RPMI8226 (cell line): ENCODE data around the gene C19orf85.
A peak's percentile ranks its signal among the peaks of the same experiment; 100 is the strongest.
"Not testable (repeated sequence)": the region's sequence is repeated elsewhere in the genome, so short reads cannot be mapped to it uniquely, and the experiment has no call there.

Experiments used
- DNase-seq: peaks from one replicate; pipeline ENCODE4 v3.0.0-alpha.2; 2015

C19orf85 gene

DNA sequence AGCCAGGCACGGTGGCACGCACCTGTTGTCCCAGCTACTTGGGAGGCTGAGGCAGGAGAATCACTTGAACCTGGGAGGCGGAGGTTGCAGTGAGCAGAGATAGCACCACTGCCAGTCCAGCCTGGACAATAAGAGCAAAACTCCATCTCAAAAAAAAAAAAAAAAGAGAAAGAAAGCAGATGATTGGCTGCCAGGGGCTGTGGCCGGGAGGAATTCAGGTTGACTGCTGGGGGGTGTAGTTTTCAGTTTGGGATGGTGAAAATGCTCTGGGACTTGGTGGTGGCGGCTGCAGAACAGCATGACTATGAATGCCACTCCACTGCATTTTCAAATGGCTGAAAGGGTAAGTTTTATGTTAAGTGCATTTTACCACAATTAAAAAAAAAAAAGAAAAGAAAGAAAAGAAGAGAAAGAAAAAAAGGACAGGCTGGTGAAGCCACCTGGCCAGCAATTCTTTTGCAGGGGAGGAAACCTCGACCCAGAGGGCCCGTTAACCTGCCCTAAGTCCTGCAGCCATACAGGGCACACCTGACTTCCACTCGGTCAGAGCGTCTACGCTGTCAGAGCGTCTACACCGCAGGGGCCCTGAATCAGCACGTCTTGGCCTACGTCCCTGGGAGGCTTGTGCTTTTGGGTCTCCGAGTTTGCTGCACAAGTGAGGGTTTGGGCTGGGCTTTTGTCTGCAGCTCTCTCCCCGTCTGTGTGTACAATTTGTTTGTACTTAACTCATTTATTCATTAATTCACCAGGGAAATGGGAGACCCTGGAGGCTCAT is 6.7 kb downstream of the C19orf85 start:
- no peak for DNase-seq

DNA sequence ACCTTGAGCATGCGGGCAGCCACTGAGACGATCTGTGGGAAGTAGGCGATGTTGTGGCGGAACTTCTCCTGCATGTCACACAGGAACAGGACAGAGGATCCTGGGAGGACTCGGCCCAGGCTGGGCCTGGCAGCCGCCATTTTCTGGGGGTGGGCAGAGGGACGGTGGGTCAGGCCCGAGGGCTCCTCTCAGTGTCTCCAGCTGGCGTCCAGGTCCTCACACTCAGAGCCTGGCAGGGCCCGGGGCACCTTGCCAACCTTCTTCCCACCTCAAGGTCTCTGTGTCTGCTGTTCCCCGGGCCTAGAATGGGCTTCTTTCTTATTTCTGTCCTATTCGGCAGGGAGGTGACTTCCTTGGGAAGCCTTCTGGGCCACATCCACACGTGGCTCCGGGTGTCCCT is 8.2 kb downstream of the C19orf85 start:
- DNase-seq, result no peak

- no peak for DNase-seq
Observed at GRCh38 chr19:55455576-55456235, 8.8 kb downstream of the C19orf85 start.

GRCh38 chr19:55454787-55455243 is 9.7 kb downstream of the C19orf85 start:
- peak; percentile 70 for DNase-seq

- DNase-seq, result no peak
Observed at GRCh38 chr19:55453511-55454260, 10.9 kb downstream of the C19orf85 start.

DNA sequence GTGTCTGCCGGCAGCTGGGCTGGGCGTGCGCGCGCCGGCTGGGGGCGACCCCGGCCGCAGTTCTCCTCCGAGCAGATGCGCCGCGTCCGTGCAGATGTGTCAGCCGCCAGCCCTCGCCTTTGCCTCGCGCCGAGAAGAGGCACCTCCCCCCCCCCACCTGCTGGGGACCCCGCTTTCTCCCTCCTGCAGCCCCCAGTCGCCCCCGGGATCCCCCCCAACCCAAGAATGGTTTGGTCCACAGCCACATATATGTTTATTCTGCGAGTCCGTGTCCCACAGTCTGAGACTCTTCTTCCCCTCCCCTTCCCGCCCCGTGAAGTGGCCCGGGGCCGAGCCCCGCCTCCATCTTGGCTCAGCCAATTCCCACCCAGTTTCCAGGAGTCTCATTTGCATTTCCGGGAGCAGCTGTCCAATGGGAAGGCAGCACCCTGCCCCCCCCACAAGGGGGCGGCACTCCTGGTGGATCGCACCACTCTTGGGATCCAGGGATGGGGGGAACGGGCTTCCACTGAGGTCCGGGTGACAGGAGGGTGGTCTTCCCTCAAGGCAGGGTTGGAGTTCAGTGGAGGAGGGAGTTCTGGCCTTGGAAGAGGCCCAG is 11.7 kb downstream of the C19orf85 start:
- peak; percentile 48 for DNase-seq

DNA sequence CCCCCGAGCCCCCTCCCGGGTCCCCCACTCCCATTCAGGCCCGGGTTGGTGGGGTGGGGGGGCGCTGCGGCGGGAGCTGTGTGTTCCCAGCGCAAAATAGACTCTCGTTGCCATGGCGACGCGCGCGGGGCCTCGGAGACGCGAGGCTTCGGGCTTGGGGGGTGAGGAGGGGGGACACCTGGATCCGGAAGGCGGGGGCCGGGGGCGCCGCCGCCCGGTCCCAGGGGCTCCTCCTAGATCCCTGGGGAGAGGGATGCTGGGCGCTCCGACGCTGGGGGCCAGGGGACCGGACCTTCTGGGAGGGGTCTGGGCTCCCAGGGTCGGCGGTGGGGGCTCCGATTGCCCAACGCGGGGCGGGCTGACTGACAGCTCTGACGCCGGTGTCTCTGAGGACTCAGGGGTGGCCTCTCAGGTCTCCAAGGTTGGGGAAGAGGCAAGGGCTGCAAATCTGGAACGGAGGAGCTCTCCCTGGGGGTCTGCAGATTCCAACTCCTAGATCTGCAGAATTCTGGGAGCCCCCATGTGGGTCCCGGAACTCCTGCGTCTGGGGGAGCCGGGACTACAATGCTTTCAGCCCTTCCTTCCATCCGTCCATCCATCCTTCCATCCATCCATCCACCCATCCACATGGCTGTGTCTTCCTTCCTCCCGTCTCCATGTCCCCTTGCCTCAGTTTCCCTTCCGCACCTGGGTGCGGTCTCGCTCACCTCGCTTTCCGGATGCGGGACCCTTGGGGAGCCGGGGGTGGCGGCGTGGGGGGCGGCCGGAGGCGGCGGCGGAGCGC is 12.4 kb downstream of the C19orf85 start:
- no peak for DNase-seq

DNA sequence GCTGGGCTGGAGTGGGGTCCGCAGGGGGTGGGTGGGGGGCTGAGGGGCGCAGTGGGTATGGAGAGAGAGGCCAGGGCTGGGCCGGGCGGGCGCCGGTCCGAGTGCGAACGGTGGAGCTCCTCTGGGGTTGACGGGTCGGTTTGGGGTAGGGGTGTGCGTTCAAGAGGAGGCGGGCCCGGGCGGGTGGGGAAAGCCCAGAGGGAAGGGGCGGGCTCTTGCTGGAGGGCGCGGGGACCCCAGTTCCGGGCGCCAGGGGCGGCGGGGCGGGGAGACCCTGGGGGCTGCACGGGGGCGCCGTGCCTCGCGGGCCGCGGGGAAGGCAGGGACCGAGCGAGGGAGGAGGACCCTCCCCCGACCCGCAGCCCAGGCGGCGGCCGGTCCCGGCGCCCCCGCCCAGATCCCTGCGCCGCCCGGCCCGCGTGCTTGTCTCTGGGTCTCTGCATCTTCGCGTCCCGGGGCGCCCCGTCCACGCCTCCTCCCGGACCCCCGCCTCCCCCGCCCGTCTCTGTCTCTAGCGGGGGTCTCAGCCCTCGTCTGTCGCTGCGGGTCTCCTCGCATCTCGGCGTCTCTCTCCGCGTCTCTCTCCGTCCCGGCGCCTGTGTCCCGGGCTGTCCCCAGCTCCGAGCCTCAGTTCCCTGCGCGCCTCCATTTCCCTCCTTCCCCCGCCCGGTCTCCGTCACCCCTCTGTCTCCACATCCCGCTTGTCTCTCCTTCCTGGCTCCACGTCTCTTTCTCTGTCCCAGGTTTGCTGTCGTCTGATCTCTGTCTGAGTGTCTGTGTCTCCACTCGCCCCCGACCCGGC is 13.2 kb downstream of the C19orf85 start:
- DNase-seq, result no peak

DNA sequence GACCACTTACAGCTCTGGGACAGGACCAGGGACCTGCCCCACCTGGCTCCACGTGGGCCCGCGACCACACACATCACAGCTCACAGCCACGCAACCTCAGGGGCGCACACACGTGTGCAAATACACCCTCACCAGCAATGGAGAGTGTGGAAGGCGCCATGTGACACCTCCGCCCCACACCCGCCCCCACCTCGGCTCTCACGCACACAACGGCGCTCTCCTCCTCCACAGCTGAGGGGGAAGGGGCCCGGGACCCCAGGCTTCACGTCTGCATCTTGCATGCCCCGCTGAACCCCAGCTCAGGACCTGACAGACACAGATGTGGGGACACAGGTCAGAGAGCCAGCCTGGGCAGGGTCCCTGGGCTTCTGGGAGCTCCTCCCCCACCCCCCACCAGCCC is 15.1 kb downstream of the C19orf85 start:
- no peak for DNase-seq

GRCh38 chr19:55448175-55448490 is 16.4 kb downstream of the C19orf85 start:
- DNase-seq, result not testable (repeated sequence)

DNA sequence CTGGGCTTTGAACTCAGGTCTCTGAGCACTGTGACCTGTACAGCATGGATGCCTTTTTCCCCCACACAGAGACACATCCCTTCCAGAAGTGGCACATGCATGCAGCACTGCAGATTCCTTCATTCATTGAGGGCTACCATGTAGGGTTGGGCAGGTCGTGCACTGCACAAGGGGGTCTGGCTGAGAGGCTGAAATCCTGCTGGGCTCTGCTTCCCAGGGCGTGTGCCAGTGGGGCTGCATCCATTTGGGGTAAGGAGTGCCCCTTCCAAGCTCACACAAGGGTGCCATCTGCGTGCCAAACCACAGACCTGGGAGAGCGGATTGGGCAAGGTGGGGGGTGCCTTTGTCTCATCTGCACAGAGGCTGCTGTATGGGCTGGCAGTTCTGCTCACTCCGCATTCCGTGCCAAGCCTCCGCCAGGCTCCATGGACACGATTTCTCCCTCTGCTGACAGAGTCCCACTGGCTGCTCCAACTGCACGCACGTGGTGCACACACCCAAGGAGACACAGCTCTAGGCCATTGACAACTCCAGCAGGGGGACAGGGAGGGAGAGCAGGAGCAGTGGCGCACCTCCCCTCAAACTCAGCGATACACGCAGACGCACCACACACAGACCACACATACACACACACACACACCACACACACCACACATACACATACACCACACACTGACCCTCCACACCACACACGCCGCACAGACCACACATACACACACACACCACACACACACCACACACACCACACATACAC is 17.0 kb downstream of the C19orf85 start:
- peak; percentile 28 for DNase-seq

DNA sequence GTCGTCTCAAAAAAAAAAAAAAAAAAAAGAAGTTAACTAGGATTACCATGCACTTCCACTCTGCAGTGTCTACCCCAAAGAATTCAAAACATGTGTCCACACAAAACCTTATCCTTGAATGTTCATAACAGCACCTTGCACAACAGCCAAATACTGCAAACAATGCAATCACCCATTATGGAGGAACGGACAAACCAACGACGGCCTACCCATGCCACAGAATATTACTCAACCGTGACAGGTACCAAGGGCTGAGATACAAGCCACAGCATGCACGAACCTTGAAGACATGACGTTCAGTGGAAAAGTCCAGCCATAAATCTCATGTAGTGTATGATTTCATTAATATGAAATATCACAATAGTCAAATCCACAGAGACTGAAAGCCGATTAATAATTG is 18.5 kb downstream of the C19orf85 start:
- DNase-seq, result no peak

GRCh38 chr19:55444646-55445045 is 19.9 kb downstream of the C19orf85 start:
- DNase-seq, result no peak

GRCh38 chr19:55443824-55444480 is 20.6 kb downstream of the C19orf85 start:
- no peak for DNase-seq

DNA sequence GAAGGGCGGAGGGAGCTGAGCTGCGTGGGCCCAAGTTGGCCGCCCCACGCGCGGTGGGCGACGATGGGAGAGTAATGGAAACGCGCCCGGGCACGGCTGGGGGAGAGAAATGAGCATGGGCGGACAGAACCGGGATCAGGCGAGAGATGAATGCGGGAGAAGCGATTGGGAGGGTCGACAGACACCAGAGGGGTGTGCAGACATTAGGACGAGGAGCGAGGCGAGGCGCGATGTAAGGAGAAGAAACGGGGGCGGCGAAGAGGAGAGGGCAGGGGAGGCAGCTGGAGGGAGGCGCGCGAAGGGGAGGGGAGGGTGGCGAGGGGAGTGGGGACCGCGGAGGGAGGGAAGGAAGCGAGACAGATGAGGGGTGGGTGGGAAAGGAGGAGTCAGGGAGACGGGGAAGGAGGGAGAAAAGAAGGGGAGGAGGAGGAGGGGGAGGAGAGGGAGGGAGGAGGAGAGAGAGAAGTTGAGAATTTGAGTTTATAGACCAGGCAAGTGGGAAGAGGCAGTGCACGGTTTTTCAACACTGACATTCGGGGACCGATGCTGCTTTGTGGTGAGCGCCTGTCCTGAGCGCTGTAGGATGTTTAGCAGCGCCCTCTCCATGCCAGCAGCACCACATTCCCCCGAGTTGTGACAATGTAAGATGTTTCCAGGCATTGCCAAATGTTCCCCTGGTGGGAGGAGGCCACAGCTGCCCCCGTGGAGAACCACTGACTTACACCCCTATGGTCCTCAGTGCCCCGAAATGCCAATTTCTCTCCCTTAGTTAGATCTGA is 21.3 kb downstream of the C19orf85 start, which contains the start of gene SHISA7:
Gene SHISA7 (minus strand): TSS at position 256 of the 779 bp plus-strand sequence. CDS start 437 bp downstream, outside the sequence.
- DNase-seq, result peak; percentile 63

DNA sequence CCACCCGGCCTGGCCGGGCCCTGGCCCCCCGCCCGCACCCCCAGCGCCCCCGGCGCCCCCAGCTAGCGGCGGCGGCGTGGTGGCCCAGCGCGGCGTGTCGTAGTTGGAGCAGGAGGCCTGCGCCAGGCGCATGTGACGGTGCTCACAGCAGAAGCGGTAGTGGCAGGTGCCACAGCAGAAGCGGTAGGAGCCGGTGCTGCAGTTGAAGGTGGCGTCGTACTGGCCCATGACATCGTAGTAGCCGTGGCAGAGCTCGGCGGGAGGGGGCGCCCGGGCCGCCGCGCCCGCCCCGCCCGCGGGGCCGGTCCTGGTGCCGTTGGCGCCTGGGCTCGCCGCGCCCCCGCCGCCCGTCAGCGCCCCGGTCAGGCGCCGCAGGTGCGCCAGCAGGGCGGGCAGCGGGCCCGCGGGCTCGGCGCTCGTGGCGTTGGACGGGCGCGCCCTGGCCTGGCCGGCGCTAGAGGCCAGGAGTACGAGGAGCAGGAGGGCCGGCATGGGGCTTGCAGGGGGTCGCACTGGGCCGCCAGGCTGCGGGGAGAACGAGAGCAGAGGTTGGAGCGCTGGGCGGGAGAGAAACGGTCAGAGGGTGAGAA is 22.1 kb downstream of the C19orf85 start:
- DNase-seq, result peak; percentile 71

GRCh38 chr19:55441692-55442321 is 22.7 kb downstream of the C19orf85 start:
- peak; percentile 81 for DNase-seq

DNA sequence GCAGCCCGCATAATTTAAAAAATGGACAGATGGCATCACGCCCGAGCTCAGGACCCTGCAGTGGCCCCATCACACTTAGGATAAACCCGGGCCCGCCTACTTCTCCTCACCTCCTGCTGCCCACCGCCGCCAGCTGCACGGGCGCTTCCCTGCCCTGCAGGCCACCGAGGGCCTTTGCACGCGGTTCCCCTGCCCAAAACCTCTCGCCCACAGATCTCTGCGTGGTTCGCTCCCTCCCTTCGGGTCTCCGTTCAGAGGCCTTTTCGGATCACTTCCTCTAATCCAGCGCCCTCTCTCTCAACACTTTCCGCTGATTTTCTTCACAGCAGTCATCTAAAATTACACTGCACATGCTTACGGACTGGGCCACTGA is 23.2 kb downstream of the C19orf85 start:
- DNase-seq, result peak; percentile 68
